Activated T-helper 9 cell treated with anti-CD3 and anti-CD28 coated beads, Interleukin-2, amount 50 U/mL, for 16 hours (primary cell): ENCODE measurements around the gene AK6.
"Not testable (repeated sequence)": the region's sequence is repeated elsewhere in the genome, so short reads cannot be mapped to it uniquely, and the experiment has no call there.

ENCODE experiments used
- DNase-seq: peaks from one replicate; pipeline ENCODE4 v3.0.0-alpha.2; 2020; ENCODE audit warnings: low read depth

The AK6 gene

DNA sequence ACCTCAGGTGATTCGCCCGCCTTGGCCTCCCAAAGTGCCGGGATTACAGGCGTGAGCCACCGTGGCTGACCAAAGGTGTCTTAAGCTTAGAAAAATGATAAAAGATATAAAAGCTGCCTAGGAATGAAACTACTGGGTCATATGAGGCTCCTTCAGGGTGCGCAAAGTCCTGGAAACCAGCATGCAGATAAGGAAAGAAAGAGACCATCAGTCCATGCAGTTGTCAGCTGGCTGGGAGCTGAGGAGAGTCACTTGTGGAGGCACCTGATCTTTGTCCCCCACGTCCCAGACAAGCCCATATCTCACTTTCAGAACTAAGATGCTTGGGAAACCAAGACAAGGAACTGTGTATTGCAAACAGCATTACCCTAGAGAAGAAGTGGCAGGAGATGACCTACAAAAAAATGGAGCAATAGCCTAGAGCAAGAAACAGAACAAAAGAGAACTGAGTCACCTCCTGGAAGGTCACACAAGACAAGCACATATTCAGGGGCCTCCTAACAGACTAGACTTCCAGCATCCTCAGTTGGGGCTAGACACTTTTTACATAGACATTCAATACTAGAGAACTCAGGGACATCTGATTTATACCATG is 33.9 kb downstream of the AK6 start:
- no peak for DNase-seq

DNA sequence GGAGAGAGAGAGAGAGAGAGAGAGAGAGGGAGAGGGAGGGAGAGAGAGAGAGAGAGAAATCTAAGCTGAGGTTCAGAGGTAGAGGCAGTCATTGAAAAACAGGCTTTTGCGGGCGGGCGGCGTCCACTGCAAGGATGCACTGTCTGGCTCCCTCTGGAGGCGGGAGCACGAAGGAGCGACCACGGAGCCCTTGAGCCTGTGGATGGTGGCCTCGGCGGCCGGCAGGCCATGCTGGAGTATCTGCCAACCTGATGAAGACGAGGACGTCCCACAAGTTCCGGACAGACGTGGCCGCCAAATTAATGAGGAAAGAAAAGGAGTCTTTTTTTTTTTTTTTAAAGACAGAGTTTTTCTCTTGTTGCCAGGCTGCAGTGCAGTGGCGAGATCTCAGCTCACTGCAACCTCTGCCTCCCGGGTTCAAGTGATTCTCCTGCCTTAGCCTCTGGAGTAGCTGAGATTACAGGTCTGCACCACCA is 34.5 kb downstream of the AK6 start:
- peak; percentile 58 for DNase-seq

DNA sequence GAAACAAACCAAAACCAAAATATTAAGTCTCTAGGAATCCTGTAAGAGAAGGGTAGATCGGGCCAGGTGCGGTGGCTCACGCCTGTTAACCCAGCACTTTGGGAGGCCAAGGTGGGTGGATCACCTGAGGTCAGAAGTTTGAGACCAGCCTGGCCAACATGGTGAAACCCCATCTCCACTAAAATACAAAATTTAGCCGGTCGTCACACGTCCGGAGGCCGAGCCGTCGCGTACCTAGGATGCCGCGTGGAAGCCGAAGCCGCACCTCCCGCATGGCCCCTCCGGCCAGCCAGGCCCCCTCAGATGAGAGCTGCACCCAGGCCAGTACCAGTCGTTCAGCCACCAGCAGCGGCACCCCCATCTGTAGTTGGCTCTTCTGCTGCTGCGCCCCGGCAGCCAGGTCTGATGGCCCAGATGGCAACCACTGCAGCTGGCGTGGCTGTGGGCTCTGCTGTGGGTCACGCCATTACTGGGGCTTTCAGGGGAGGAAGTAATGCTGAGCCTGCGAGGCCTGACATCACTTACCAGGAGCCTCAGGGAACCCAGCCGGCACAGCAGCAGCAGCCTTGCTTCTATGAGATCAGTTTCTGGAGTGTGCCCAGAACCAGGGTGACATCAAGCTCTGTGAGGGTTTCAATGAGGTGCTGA is 35.5 kb downstream of the AK6 start:
- not testable (repeated sequence) for DNase-seq

GRCh38 chr5:69331528-69332445 is 37.5 kb downstream of the AK6 start:
- DNase-seq: no peak

DNA sequence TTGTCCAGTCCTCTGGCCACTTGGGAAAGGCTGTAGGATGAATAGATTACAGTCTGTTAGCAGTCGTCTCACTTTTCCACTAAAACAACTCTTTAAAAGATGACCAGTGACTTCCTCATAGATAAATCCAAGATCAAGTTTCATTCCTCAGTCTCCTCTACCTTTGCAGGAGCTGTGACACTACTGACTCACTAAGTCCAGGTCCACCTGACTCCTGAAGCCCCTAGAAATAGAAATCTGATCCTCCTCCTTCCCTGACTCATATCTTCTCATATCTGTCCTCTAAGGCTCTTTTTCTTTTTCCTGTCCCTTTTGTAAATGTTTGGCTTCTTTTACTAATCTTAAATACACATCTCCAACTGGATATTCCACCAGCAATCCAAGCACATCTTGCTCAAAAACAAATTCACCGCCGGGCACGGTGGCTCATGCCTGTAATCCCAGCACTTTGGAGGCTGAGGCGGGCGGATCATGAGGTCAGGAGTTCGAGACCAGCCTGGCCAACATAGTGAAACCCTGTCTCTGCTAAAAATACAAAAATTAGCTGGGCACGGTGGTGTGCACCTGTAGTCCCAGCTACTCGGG is 39.3 kb downstream of the AK6 start:
- DNase-seq: no peak

- no peak for DNase-seq
Observed at GRCh38 chr5:69326365-69326764, 43.0 kb downstream of the AK6 start.

- no peak for DNase-seq
Observed at GRCh38 chr5:69317391-69317790, 51.9 kb downstream of the AK6 start.

DNA sequence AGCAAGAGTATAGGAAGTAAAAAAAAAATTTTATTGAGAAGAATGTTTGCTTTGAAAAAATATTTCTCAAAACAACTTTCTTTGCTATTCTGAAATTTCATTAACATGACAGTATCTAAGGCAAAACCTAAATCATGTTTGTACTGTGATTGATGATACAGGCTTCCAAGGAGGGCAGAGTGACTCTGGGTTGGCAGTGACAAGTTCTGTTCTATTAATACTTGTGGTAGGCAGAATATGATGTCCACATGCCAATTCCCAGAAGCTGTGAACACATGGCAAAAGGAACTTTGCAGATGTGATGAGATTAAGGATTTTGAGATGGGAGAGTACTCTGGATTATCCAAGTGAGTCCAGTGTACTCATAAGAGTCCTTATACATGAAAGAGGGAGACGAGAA is 53.3 kb downstream of the AK6 start:
- DNase-seq: no peak

DNA sequence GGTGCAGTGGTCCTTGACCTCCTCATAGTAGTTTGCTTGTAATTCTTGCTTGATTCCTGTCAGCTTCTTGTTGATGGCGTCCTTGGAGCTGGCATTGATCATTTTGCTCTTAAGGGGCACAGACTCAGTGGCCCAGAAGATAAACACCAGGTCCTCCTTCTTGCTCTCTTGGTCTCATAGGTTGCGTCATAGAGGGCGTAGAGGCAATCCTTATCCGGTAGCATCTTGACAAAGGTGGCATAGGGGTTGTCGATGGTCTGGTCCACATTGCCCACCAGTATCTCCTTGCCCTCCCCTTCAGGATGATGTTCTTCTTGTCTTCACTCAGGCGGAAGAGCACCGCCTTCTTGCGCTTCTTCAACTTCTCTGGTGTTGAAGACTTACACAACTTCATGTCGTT is 55.9 kb downstream of the AK6 start:
- no peak for DNase-seq

DNA sequence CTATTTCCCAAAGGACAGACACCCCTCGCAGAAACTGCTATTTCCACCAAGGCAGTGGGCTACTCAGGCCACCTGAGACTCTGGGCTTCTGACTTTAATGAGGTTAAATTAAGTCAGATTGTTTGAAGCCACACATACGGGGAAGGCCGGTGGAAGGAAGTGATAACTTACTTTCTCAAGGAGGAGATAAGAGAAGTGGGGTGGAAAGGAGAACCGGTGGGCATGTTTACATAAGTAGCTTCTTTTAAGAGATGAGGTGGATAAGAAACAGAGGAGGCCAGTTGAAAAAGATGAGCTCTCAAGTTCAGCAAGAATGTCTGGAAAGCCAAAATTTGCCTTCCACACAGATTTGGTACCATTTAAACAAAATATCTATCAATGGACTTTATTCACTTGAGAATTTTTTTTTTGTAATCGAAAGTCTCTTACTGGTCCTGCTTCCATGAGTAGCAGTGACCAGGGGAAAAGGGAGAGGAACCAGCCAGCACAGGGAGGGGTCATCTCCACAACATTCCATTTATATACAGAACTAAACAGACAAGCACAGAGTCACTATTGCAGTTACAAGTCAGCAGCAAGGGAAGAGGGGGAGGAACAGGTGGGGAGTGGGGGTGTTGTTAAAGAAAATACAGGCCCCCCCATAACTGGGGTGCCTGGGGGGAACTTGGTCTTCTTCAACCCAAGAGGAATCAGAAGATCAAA is 56.7 kb downstream of the AK6 start:
- DNase-seq: no peak

DNA sequence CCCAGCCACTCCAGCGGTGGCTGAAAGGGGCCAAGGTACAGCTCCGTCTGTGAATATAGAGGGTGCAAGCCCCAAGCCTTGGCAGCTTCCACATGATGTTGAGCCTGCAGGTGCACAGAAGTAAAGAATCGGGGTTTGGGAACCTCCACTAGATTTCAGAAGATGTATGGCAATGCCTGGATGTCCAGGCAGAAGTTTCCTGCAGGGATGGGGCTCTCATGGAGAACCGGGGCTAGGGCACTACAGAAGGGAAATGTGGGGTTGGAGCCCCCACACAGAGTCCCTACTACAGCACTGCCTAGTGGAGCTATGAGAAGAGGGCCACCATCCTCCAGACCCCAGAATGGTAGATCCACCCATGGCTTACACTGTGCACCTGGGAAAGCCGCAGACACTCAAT is 59.9 kb downstream of the AK6 start:
- no peak for DNase-seq

DNA sequence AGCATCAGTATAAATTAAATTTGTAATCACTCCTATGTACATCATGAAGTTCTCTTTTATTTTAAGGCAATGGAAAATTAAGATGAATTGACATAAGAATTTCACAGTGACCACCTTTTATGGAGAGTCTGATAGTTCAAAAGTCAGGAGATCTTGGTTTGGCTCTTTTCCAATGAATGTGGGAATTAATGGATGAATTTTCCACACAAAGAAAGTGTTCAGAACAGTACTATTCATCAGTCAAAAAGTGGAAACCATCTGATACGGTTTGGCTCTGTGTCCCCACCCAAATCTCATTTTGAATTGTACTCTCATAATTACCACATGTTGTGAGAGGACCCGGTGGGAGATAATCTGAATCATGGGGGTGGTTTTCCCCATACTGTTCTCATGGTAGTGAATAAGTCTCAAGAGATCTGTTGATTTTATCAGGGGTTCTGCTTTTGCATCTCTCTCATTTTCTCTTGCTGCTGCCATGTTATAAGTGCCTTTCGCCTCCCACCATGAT is 61.2 kb downstream of the AK6 start:
- no peak for DNase-seq

DNA sequence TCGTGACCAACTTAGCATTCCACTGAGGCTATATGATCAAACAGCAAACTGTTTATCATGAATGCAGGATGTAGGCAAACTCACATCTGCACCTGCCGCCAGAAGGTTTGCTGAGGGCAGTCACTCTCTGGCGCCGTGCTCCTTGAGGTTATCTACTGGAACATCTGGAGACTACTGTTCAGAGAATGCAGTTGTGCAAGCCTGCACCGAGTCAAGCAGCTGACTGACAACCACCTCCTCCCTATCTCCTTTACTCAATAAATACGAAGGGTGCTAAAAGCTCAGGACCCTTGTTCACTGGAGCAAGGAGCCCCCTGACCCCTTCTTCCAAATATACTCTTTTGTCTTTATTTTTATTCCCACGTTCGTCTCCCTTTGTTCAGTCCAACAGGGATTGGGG is 63.8 kb downstream of the AK6 start:
- DNase-seq: no peak
